Occipital lobe (tissue), 3 donors: ENCODE results near the gene P2RY14. TPM values are rescaled to one million over a fixed set of nuclear protein-coding genes. Genes with fewer than 3 reads are reported as not detected.
"Not testable (repeated sequence)": the region's sequence is repeated elsewhere in the genome, so short reads cannot be mapped to it uniquely, and the experiment has no call there.

Source experiments
- DNase-seq: peaks from one replicate; lab custom pipeline; 2025; lab: John Stamatoyannopoulos, UW
- small RNA-seq: library from RNA; depleted of rRNA; stranded (forward); fragments of <200 nt; gene quantifications from one replicate; pipeline ENCODE3, GENCODE V24; 2014
- total RNA-seq: library from RNA; depleted of rRNA; stranded (reverse); fragments of >200 nt; gene quantifications from one replicate; pipeline ENCODE4 v1.2.3, GENCODE V29; 2014

P2RY14 gene
- total RNA-seq, 1 donor from 2014 or later = 0.78 TPM

- DNase-seq = no peak
These were observed 87.2 kb downstream of the P2RY14 start for GRCh38 chr3:151191095-151191494.

DNA sequence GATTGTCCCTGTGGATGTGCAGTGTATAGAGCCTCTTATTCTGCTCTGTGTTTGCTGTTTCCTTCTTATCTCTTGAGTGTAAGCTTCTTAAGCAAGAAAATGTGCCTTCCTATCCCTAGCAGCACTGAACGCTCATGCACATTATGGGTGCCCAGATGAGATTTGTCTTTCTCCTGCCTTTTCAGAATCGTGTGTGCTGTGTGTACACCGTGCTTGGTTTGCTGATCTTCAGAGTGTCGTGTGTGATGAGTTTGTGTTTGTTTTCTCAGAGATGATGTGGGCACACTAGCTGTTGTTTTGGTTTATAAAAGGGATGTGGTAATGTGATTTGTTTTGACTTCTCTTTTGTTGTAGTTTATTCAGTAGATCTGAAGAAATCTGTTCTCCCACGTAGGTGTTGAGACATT is 95.1 kb downstream of the P2RY14 start:
- DNase-seq = no peak

GRCh38 chr3:151182349-151183079 is 95.8 kb downstream of the P2RY14 start:
- no peak for DNase-seq

GRCh38 chr3:151178208-151178845 is 100.0 kb downstream of the P2RY14 start:
- DNase-seq = no peak

DNA sequence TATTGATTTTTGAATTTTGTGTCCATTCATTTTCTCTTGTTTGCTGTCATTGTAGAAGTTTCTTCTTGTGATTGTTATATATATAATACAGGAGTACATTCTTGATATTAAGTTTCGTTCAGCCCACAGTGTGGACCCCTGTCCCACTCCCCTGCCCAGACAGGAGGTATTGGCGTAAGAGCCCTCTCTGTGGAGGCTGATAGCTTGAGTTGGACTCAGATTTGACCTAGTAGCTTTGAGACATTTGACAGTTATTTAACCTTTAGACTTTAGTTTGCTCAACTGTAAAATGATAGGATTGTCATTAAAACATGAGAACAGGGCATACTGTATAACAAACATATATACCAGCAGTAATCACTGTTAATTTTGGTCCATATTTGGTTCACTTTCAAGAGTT is 102.4 kb downstream of the P2RY14 start:
- DNase-seq = no peak

GRCh38 chr3:151174351-151174750 is 104.0 kb downstream of the P2RY14 start:
- no peak for DNase-seq

DNA sequence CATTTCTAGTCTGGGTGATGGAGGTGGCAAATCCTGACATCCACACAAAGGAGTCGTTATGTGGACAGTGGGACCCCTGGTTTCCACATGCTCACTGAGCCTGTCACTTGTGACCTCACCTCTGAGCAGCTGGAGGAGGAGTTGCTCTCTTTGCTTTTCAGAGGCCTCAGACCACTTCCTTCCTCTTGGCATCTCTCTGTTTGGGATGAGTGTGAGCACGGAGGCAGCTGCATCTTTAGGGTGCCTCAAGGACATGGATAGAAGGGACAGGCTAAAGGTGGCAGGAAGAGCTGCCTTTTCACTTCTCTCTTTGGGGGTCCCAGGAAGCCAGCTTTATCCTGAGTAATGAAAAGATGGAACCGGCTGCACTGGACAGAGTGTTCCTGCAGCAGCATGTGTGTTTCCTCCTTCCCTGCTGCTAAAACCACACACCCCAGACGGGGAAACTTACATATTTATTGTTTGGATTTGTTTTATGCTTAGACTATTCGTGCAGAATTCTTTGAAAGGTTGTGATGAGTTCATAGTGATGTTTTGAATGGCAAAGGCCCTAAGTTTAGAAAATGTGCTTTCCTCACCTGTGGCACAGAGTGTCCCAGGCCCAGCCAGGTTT is 107.1 kb downstream of the P2RY14 start:
- DNase-seq = no peak

DNA sequence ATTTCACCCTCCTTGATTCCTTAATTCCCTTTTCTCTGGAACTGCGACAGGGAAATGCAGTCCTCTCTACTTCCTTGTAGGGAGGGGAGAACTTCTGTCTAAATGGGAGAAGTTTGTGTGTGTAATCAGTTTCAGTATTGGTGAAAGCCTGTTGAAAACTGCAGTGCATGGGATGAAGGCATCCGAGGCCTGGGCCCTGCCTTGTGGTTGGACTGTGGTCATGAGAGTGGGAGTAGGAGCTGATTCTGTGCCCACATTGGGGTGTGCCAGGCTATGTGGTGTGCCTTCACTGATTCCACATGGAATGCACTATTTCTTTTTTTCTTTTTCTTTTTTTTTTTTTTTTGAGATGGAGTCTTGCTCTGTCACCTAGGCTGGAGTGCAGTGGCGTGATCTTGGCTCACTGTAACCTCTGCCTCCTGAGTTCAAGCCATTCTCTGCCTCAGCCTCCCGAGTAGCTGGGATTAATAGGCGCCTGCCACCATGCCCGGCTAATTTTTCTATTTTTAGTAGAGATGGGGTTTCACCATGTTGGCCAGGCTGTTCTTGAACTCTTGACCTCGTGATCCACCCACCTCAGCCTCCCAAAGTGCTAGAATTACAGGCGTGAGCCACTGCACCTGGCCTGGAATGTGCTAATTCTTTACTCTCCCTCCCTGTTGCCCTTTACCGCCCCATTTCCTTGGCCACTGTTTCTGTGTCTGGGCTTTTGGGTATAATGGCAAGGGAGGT is 108.2 kb downstream of the P2RY14 start:
- DNase-seq = not testable (repeated sequence)

GRCh38 chr3:151169262-151169947 is 108.9 kb downstream of the P2RY14 start:
- no peak for DNase-seq

DNA sequence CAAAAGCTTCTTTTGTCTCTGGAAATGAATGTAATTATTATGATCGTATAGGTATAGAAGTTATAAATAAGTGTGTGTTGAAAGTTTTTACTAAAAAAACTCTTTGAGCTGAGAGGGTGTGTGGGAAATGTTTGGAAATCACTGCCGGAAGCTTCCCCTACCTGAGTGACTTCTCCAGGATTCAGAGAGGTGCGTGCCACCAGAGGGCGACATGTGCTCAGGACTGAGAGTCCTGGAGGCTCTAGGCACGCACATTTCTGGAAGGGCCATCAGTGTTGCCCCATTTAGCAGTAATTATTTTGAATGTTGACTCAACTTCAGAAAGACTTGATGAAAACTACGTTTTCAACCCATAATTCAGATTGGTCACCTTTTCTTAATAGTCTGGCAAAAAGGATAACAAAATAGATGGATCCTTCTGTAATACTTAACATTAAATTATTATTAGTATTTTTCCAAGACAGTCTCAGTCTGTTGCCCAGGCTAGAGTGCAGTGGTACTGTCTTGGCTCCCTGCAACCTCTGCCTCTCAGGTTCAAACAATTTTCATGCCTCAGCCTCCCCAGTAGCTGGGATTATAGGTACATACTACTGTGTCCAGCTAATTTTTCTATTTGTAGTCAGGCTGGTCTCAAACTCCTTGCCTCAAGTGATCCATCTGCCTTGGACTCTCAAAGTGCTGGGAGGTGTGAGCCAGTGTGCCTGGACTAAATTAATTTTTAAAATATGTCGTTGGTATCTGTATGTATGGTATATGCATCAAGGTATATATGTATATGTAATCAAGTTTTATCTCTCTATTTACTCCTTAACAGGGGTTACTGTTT is 109.9 kb downstream of the P2RY14 start:
- no peak for DNase-seq

GRCh38 chr3:151166161-151166560 is 112.2 kb downstream of the P2RY14 start:
- DNase-seq = no peak

GRCh38 chr3:151165226-151165625 is 113.1 kb downstream of the P2RY14 start:
- no peak for DNase-seq

Small RNA genes within 50 kb of the gene (small RNA-seq; reads per million reads assigned to genes)
- not detected for gene RNA5SP145

Other genes starting within 250 kb of the P2RY14 start
- gene MED12L, start 192.9 kb downstream of the P2RY14 start, total RNA-seq = 6.1 TPM
- not detected for gene GPR171, start 75.3 kb downstream of the P2RY14 start, total RNA-seq
- gene GPR87, start 38.3 kb upstream of the P2RY14 start, total RNA-seq = not detected
- gene P2RY13, start 51.0 kb upstream of the P2RY14 start, total RNA-seq = 3.6 TPM
- gene P2RY12, start 106.2 kb upstream of the P2RY14 start, total RNA-seq = 49.8 TPM
- gene IGSF10, start 182.5 kb upstream of the P2RY14 start, total RNA-seq = 0.31 TPM